Fibroblast of gingiva (primary cell): ENCODE data around the gene SLC24A3.

Experiments
- DNase-seq: peaks from one replicate; pipeline ENCODE4 v3.0.0-alpha.2; 2011; ENCODE audit warnings: low read depth

SLC24A3 gene

GRCh38 chr20:19426356-19426755 is 213.9 kb downstream of the SLC24A3 start:
- DNase-seq, result no peak

- DNase-seq, result no peak
Measured at GRCh38 chr20:19427480-19427879, 215.0 kb downstream of the SLC24A3 start.

DNA sequence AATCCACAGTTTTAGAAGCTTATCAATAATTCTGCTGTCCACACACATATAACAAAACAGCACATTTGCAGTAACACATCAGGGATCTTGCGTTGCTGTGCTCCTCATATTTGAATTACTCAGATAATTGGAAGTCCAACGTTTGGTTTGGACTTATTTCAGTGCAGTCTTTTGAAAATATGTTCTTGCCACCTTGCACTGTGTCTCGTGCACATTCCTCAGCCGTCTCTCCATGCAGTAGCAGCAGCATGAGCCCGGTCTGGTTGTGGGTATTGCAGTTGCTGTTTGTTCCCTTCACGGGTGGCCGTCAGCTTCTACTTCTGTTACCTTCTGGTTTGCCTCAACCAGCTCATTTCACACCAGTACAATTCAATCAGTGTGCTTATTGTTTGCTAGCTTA is 215.5 kb downstream of the SLC24A3 start:
- DNase-seq, result no peak

DNA sequence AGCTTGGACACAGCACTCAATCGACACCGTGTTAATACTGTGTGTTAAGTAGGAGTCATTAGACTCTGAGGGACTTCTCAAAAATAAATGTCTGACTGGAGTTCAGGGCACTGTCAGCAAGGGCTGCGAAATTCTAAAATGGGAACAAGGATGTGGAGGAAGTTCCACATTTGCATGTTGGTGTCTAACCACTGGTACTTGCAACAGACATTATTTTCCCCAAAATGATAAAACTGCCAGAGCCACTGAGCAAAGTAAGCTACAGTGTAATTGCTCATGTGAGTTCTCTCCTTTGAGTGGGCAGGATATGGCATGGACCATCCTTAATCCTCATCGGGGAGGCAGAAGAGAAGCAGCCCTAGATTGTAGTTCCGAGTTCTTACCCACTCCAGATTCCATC is 215.9 kb downstream of the SLC24A3 start:
- no peak for DNase-seq

- no peak for DNase-seq
Measured at GRCh38 chr20:19429538-19429937, 217.1 kb downstream of the SLC24A3 start.

GRCh38 chr20:19430641-19431315 is 218.3 kb downstream of the SLC24A3 start:
- DNase-seq, result no peak

DNA sequence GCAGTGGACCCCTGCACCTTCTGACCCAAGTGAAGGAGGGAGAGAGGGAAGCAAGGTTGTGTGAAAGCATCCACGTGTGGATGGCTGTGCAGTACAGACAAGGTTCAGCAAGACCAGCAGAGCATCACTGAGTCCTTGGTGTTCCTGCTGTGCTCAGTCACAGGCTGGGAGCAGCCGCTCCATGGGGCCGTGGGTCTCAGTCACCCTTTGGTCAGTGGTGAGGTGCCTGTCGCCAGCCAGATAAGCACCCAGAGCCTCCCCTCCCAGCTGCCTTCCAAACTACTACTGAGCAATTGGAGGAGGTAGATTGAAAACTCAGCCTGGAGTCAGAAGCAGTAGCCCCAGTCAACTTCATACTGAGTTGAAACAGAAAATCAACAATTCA is 218.9 kb downstream of the SLC24A3 start:
- DNase-seq, result no peak

DNA sequence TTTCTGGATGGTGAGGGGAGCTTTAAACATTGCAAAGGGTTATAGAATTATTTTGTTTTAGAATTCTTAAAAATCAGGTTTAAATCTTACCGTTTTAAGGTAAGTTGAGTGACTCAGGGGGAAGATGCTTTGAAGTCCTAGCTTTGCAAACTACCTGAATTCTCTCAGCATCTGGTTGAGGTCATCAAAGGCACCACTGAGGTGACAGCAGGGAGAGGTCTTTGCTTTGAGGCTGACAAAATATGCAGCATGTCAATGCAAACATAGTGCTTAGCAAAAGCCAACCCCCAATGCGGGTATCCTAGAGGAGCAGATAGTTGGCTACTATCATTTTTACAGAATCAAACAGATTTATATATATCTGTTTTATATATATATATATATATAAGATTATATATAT is 219.5 kb downstream of the SLC24A3 start:
- no peak for DNase-seq

- DNase-seq, result no peak
Measured at GRCh38 chr20:19433371-19434350, 221.2 kb downstream of the SLC24A3 start.

- DNase-seq, result no peak
Measured at GRCh38 chr20:19435316-19435715, 222.9 kb downstream of the SLC24A3 start.

DNA sequence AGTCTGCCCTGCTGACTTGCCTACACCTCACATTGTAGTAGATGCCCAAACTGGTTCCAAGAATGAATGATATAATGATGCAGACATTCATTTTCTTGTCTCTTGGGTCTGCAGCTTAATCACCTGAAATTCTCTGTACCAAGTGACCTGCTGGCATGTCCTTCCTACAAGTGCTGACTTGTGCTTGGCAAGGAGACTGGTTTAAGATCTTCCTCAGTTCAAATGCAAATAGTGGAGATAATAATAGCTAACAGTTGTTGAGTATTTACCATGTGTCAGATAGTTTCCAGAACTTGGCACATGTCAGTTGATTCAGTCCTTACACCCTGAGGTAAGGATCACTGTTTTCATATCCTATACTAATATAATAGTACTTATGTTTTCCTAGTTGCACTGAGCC is 223.4 kb downstream of the SLC24A3 start:
- DNase-seq, result no peak

- DNase-seq, result no peak
Measured at GRCh38 chr20:19438488-19438887, 226.0 kb downstream of the SLC24A3 start.

DNA sequence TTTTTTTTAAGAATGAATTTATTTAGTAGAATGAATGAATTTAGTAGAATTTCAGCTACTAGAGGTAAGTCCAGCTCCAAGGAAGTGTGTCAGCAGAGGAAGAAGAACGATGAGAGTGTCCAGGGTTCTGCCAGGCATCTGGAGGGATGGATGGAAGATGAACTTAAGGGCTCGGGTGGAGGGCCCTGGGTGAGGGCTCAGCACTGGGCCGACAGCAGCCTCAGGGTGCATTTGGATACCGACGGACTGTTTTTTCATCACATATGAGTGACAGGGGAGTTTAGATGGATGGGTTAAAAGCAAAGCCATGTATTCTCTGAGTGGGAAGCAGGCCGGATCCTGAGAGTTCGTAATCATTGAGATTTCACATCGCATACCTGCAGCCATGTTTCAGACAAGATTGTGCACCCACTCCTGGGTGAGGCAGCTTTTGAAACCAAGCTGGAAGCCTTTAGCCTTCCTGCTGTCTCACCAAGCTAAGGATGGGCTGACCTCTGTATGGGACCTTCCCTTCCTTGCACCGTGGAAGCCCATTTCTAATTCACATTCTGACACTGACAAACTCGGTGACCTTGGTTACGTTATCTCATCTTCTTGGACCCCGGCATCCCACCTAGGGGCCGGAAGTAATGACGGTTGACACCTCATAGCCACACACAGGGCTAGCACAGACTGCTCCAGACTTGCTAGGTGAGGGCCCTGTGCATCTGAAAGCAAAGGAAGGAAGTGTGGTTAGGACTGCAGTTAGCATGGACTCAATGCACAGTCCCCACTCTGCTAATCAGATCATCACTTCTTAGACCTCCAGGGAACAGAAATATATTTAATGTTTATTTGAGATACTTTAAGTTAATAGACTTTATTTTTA is 228.5 kb downstream of the SLC24A3 start:
- DNase-seq, result no peak

DNA sequence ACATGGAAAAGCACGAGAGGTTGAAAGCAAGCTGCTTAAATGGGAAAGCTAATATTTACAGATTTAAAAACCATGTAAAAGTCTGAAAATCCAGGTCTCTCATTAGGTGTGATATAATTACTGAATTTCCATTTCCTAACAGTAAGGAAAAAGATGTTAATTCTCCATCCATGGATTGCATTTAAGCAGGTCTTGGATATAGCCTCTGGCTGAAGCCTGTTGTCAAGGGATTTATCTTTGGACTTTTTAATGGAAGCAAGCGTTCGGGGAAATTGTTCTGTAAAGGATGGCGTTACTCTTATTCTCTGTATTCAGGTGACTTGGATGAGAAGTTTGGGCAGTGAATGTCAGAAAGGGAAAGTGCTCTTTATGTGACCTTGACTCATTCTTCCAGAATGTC is 233.8 kb downstream of the SLC24A3 start:
- no peak for DNase-seq

- no peak for DNase-seq
Measured at GRCh38 chr20:19448632-19449031, 236.2 kb downstream of the SLC24A3 start.

DNA sequence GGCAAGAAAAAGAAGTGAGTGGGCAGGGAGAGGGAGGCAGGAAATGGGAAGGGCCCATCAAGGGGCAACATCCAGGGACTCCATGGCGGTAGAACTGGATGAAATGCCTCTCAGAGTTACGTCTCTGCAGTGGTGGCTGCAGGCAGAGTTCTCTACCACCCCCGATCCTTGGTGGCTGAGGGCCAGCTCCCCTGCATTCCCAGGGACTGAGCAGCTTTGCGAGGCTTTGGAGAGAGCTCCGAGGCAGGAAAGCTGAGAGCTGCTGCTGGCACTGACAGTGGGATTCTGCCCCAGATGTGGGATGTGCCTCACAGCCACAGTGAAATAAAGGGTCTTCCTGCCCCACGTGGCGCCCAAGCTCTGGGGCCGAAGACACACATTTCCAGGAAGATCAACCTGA is 236.6 kb downstream of the SLC24A3 start:
- no peak for DNase-seq

- DNase-seq, result no peak
Measured at GRCh38 chr20:19451231-19451922, 238.9 kb downstream of the SLC24A3 start.

DNA sequence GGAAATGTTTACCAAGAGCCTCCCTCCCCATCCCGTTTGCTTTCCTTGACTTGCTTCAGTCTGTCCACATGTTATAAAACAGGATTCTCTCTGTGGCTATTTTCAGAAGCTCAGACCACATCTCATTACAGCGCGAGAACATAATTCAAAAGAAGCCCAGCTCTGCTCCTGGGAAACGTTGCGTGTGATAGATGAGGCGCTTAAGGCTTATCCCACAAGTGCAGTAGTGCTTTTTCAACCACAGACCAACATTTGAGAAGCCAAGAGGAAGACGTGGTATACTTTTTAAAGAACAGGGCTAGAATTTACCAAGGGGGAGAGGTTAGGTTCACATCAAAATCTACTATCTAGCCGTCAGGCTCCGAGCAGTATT is 239.5 kb downstream of the SLC24A3 start:
- no peak for DNase-seq

DNA sequence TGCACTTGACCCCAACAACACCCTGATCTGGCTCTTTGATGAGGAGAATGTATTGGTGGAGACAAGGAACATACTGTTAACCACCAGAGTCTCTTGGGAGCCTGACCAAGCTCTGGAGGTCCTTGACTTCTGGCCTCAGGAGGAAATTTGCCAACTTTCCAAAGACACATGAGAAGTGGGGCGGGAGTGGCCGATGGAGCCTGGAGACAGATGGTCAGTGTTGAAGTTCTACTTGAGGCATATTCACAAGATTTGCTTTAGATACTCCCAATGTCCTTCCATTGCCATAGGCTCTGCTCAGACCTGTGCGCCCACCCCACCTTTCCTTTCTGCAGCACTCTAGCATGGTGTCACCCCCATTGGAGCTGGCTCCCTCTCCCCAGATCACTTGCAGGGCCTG is 241.0 kb downstream of the SLC24A3 start:
- no peak for DNase-seq

- DNase-seq, result no peak
Measured at GRCh38 chr20:19453862-19454261, 241.4 kb downstream of the SLC24A3 start.

GRCh38 chr20:19456595-19457395 is 244.4 kb downstream of the SLC24A3 start:
- no peak for DNase-seq
